Left ventricle myocardium superior (tissue), 1 donor: Measurements from ENCODE around the gene COX4I1. TPM values are rescaled to one million over a fixed set of nuclear protein-coding genes. Genes with fewer than 3 reads are reported as not detected.

Source experiments
- ATAC-seq: fragments of 200-7000 bp; cut with Tn5 transposase; one replicate; pipeline ENCODE4 v1.9.1; 2020; ENCODE audit warnings: mild to moderate bottlenecking, moderate library complexity
- DNase-seq: peaks from one replicate; pipeline ENCODE4 v3.0.0-alpha.2; 2020
- intact Hi-C: fragments of 100-400 bp; cut with micrococcal nuclease; formaldehyde crosslinking; loops from one replicate; pipeline ENCODE4 v1.11.0; 2022
- long read RNA-seq: library from polyadenylated mRNA; unstranded; transcript quantifications from one replicate; pipeline ENCODE4 v2.0.0, GENCODE V29; 2021
- total RNA-seq: library from RNA; stranded (reverse); fragmentation: NEBNext Ultra II Directional; extraction: Animal tissue kit (Norgen Biotek cat#: 25700); gene quantifications from one replicate; pipeline ENCODE4 v1.2.1, GENCODE V29; 2021
- donor health status: DM: no; HTN: yes; CAD: no; lungs with severe emphysema.

Gene COX4I1
- total RNA-seq: 2,116 TPM
- long read RNA-seq, transcript COX4I1-217 (1 exons, 3,946 nt): minor isoform, 225 of 2,565 reads
- long read RNA-seq, transcript COX4I1-201 (5 exons, 708 nt): major isoform, 2,158 of 2,565 reads
- long read RNA-seq, transcript COX4I1-203 (5 exons, 873 nt): minor isoform, 16 of 2,565 reads
- long read RNA-seq, transcript COX4I1-215 (3 exons, 2,271 nt): minor isoform, 19 of 2,565 reads
- long read RNA-seq, partial matches to known transcripts: 103 of 2,565 reads
- long read RNA-seq, other reads (novel, unspliced or antisense): 25 of 2,565 reads

- ATAC-seq (peak; percentile 98), DNase-seq (peak; percentile 98)
- intact Hi-C loops: no loop called here
Observed at GRCh38 chr16:85799497-85800320, at the start of gene COX4I1, which contains the start of gene EMC8. COX4I1 (plus strand) TSS chr16:85799695; CDS start chr16:85801206, 1,511 bp downstream. EMC8 (minus strand) TSS chr16:85799544; CDS start chr16:85799295, 249 bp downstream.

- no peak for ATAC-seq
- no peak for DNase-seq
- intact Hi-C loops: no loop called here
Observed at GRCh38 chr16:85749771-85750145, 49.7 kb upstream of the COX4I1 start.

- peak; percentile 49 for DNase-seq
- ATAC-seq: peak; percentile 37
- intact Hi-C loops: no loop called here
Observed at GRCh38 chr16:85750146-85750826, 49.2 kb upstream of the COX4I1 start.

GRCh38 chr16:85750827-85751697 lies 48.4 kb upstream of the COX4I1 start, which contains the start of gene C16orf74:
C16orf74 (minus strand) TSS chr16:85751096; CDS start chr16:85735217, 15,879 bp downstream.
- ATAC-seq (peak; percentile 87), DNase-seq (peak; percentile 74)
- intact Hi-C loops: no loop called here

DNA sequence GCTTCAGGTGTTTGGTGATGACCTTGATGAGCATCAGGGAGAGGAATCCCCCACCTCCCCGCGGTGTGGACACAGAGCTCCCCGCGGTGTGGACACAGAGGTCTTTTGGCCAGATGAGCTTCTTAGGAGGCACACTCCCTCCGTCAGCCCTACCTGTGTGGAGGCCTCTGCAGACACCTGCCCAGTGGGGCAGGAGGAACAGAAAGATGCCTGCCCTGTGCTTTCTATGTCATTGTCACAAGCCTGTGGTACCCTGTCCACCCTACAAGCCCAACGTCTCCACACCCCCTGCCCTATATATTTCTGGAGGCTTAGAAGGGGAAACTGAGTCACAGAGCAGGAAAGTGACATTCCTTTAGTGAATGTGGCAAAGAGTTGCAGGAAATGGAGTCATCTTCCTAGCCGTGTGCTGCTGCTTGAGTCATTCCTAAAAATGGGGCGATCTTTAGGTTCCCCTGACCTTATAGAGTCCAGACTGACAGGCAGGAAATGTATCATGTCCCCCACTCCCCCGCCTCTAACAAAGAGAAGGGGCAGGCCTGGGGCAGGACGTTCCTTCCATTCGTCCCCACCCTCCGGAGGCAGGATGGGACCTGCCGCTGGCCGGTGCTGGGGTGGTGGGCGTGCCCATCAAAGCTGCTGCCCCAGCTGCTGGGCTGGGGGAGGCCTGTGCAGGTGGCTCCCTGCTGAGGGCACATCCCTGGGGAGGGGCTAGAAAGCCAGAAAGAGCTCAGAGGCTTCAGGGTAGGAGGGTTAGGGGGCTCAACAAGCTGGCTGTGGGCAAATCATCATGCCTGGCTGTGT lies 47.6 kb upstream of the COX4I1 start:
- DNase-seq (no peak), ATAC-seq (no peak)
- intact Hi-C loops: no loop called here

GRCh38 chr16:85752511-85753420 lies 46.7 kb upstream of the COX4I1 start:
- ATAC-seq: peak; percentile 54

DNA sequence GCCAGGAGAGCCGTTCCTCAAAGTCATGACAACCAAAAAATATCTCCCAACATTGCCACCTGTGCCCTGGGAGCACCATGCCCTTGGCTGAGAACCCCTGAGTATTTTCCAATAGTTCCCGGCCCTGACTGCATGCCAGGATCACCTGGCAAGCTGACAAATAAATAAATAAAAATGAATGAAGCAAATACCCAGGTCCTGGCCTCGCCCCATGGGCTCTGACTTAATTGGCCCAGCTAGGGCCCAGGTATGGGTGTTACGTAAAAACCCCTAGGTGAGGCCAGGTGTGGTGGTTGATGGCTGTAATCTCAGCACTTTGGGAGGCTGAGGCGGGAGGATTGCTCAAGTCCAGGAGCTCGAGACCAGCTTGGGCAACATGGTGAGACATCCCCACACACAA lies 45.9 kb upstream of the COX4I1 start:
- DNase-seq: no peak
- no peak for ATAC-seq
- intact Hi-C loops: no loop called here

More at GRCh38 chr16:85752511-85753420, 46.7 kb upstream of the COX4I1 start:
- DNase-seq: no peak
- intact Hi-C loops: no loop called here

- ATAC-seq: no peak
- no peak for DNase-seq
- intact Hi-C loops: no loop called here
Observed at GRCh38 chr16:85753976-85754375, 45.5 kb upstream of the COX4I1 start.

GRCh38 chr16:85754413-85754812 lies 45.1 kb upstream of the COX4I1 start:
- ATAC-seq (no peak), DNase-seq (no peak)
- intact Hi-C loops: no loop called here

GRCh38 chr16:85755929-85756768 lies 43.3 kb upstream of the COX4I1 start:
- DNase-seq: no peak
- intact Hi-C loops: no loop called here
- no peak for ATAC-seq

- no peak for ATAC-seq
- intact Hi-C loops: no loop called here
- DNase-seq: no peak
Observed at GRCh38 chr16:85757341-85757822, 42.1 kb upstream of the COX4I1 start.

DNA sequence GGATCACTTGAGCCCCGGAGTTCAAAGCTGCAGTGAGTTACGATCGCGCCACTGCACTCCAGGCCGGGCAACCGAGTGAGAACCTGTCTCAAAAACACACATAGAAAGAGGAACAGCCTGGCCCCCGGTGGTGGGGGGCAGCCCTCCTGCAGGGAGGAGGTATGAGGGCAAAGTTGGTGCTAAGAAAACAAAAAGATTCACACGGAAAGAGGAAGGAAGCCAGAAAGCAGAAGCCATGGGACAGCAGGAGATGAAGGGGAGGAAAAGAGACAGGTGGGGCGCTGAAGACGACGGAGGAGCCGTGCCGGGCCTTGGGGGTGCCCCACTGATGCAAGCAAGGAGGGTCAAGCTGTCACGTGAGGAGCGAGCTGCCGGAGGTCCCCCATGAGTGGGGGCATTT lies 40.4 kb upstream of the COX4I1 start:
- ATAC-seq (no peak), DNase-seq (no peak)
- intact Hi-C loops: no loop called here

DNA sequence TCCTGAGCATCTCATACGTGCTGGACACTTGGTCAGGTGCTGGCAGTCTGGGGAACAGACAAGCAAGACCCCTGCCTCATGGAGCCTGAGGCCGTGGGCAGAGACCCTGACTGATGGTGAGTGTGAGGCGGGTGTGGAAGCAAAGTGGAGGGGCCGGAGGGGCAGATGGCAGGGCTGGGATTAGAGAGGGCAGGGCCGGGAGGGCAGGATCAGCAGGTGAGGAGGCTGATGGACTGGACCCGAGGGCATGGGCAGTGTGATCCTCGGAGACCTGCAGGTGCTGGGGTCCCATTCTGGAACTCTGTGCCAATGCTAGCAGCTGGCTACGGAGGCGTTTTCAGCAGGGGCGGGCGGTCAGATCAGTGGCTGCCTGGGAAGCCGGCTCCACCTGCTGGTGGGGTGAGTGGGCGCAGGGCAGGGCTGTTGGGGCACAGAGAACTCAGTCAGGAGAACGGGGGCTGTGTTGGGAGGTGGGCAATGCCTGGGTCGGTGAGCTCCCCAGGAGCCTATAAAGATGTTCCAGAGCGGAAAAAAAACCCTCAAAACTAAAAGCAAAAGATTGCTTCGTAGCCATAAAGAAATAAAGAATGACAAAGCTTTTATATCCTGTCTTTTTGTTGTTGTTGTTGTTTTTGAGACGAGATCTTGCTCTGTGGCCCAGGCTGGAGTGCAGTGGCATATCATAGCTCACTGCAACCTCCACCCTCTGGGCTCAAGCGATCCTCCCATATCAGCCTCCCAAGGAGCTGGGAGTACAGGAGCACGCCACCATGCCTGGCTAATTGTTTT lies 39.7 kb upstream of the COX4I1 start:
- ATAC-seq (no peak), DNase-seq (no peak)
- intact Hi-C loops: no loop called here

- intact Hi-C loops: no loop called here
- no peak for DNase-seq
- no peak for ATAC-seq
Observed at GRCh38 chr16:85761861-85762260, 37.6 kb upstream of the COX4I1 start.

DNA sequence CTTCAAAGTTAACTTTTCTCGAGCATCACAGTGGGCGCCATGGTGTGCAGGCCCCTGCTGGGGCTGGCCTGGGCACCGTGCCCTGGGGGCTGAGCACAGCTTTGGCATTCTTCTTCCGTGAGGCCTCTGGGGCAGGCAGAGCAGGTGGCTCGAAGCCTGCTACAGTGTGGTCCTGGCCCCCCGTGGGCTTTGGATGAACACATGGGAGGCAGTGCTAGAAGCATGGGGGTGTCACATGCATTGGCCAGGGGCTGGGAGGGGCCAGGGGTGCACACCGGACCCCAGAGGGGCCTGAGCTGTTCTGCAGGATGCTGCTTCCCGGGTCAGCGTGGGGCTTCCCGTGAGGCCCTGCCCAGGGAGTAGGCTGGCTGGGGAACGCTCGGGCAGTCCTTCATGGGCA lies 36.5 kb upstream of the COX4I1 start:
- no peak for DNase-seq
- intact Hi-C loops: no loop called here
- no peak for ATAC-seq
